Adipocyte (in vitro differentiated cells): ENCODE measurements around the gene RYR2.

Source experiments
- DNase-seq: peaks from one replicate; pipeline ENCODE4 v3.0.0-alpha.2; 2015; ENCODE audit warnings: low read depth
- H3K27me3 ChIP-seq: replicated peaks from 2 replicates; pipeline ENCODE4 v1.7.0; 2013; ENCODE audit warnings: mild to moderate bottlenecking, low read length, moderate library complexity; ENCODE audit not compliant: control insufficient read depth, insufficient read depth
- H3K36me3 ChIP-seq: 2 replicates; pipeline ENCODE4 v1.7.0; 2013; ENCODE audit warnings: low read length, mild to moderate bottlenecking, moderate library complexity; ENCODE audit not compliant: control insufficient read depth, insufficient read depth, severe bottlenecking
- H3K4me1 ChIP-seq: 2 replicates; pipeline ENCODE4 v1.7.0; 2013; ENCODE audit warnings: mild to moderate bottlenecking, low read length, moderate library complexity; ENCODE audit not compliant: control insufficient read depth, insufficient read depth
- H3K4me3 ChIP-seq: 2 replicates; pipeline ENCODE4 v1.7.0; 2013; ENCODE audit warnings: mild to moderate bottlenecking, low read length, moderate library complexity
- H3K9ac ChIP-seq: 2 replicates; pipeline ENCODE4 v1.7.0; 2013; ENCODE audit warnings: mild to moderate bottlenecking, low read length, moderate library complexity
- H3K9me3 ChIP-seq: 2 replicates; pipeline ENCODE4 v1.7.0; 2013; ENCODE audit warnings: mild to moderate bottlenecking, low read length, moderate library complexity; ENCODE audit not compliant: control insufficient read depth

Gene RYR2

GRCh38 chr1:237763137-237763536 lies 721.2 kb downstream of the RYR2 start:
- no peaks in the 10 kb centered on the region for H3K27me3 ChIP-seq
- no peaks in the 10 kb centered on the region for H3K4me1 ChIP-seq
- no peak for DNase-seq
- H3K9me3 ChIP-seq, result no peaks in the 10 kb centered on the region
- H3K9ac ChIP-seq, result no peak overlapping the region
- H3K4me3 ChIP-seq, result no peak overlapping the region
- H3K36me3 ChIP-seq, result no peaks in the 10 kb centered on the region

GRCh38 chr1:237763751-237764150 lies 721.8 kb downstream of the RYR2 start:
- H3K4me1 ChIP-seq, result no peaks in the 10 kb centered on the region

GRCh38 chr1:237769916-237770315 lies 727.9 kb downstream of the RYR2 start:
- DNase-seq, result no peak
- H3K36me3 ChIP-seq, result no peaks in the 10 kb centered on the region
- no peaks in the 10 kb centered on the region for H3K9me3 ChIP-seq
- no peaks in the 10 kb centered on the region for H3K27me3 ChIP-seq
- H3K4me3 ChIP-seq, result no peak overlapping the region
- no peaks in the 10 kb centered on the region for H3K4me1 ChIP-seq
- no peak overlapping the region for H3K9ac ChIP-seq

More at GRCh38 chr1:237763751-237764150, 721.8 kb downstream of the RYR2 start:
- H3K9me3 ChIP-seq, result no peaks in the 10 kb centered on the region
- no peak for DNase-seq
- H3K4me3 ChIP-seq, result no peak overlapping the region
- H3K27me3 ChIP-seq, result no peaks in the 10 kb centered on the region
- no peak overlapping the region for H3K9ac ChIP-seq
- H3K36me3 ChIP-seq, result no peaks in the 10 kb centered on the region

GRCh38 chr1:237772009-237772408 lies 730.0 kb downstream of the RYR2 start:
- H3K4me3 ChIP-seq, result no peak overlapping the region
- no peaks in the 10 kb centered on the region for H3K27me3 ChIP-seq
- no peaks in the 10 kb centered on the region for H3K9me3 ChIP-seq
- no peak for DNase-seq
- H3K4me1 ChIP-seq, result no peaks in the 10 kb centered on the region
- H3K9ac ChIP-seq, result no peak overlapping the region
- no peaks in the 10 kb centered on the region for H3K36me3 ChIP-seq

GRCh38 chr1:237774246-237774645 lies 732.3 kb downstream of the RYR2 start:
- Histone ChIP-seq H3K9ac (no peak overlapping the region), H3K4me3 (no peak overlapping the region), H3K27me3 (no peaks in the 10 kb centered on the region), H3K4me1 (no peaks in the 10 kb centered on the region), H3K9me3 (no peaks in the 10 kb centered on the region), H3K36me3 (no peaks in the 10 kb centered on the region)
- no peak for DNase-seq

- no peaks in the 10 kb centered on the region for H3K4me1 ChIP-seq
- H3K36me3 ChIP-seq, result no peaks in the 10 kb centered on the region
- H3K4me3 ChIP-seq, result no peak overlapping the region
- H3K9ac ChIP-seq, result no peak overlapping the region
- H3K9me3 ChIP-seq, result no peaks in the 10 kb centered on the region
- no peaks in the 10 kb centered on the region for H3K27me3 ChIP-seq
- no peak for DNase-seq
Measured at GRCh38 chr1:237779356-237779755, 737.4 kb downstream of the RYR2 start.

GRCh38 chr1:237786066-237786719 lies 744.2 kb downstream of the RYR2 start:
- H3K36me3 ChIP-seq, result no peaks in the 10 kb centered on the region
- no peak overlapping the region for H3K4me3 ChIP-seq
- no peak for DNase-seq
- no peaks in the 10 kb centered on the region for H3K4me1 ChIP-seq
- H3K27me3 ChIP-seq, result no peaks in the 10 kb centered on the region
- no peak overlapping the region for H3K9ac ChIP-seq
- no peaks in the 10 kb centered on the region for H3K9me3 ChIP-seq

- H3K4me3 ChIP-seq, result no peak overlapping the region
- no peaks in the 10 kb centered on the region for H3K27me3 ChIP-seq
- H3K4me1 ChIP-seq, result no peaks in the 10 kb centered on the region
- no peak for DNase-seq
- no peaks in the 10 kb centered on the region for H3K9me3 ChIP-seq
- H3K36me3 ChIP-seq, result no peaks in the 10 kb centered on the region
- no peak overlapping the region for H3K9ac ChIP-seq
Measured at GRCh38 chr1:237788069-237788468, 746.1 kb downstream of the RYR2 start.

GRCh38 chr1:237789619-237790018 lies 747.6 kb downstream of the RYR2 start:
- no peaks in the 10 kb centered on the region for H3K36me3 ChIP-seq
- no peak for DNase-seq
- no peaks in the 10 kb centered on the region for H3K9me3 ChIP-seq
- H3K4me1 ChIP-seq, result no peaks in the 10 kb centered on the region
- H3K9ac ChIP-seq, result no peak overlapping the region
- no peaks in the 10 kb centered on the region for H3K27me3 ChIP-seq
- H3K4me3 ChIP-seq, result no peak overlapping the region

- no peaks in the 10 kb centered on the region for H3K27me3 ChIP-seq
- H3K36me3 ChIP-seq, result no peaks in the 10 kb centered on the region
Measured at GRCh38 chr1:237791592-237791991, 749.6 kb downstream of the RYR2 start.

GRCh38 chr1:237792149-237792548 lies 750.2 kb downstream of the RYR2 start:
- H3K4me3 ChIP-seq, result no peak overlapping the region
- H3K4me1 ChIP-seq, result no peaks in the 10 kb centered on the region
- H3K36me3 ChIP-seq, result no peaks in the 10 kb centered on the region
- no peak overlapping the region for H3K9ac ChIP-seq
- H3K9me3 ChIP-seq, result no peaks in the 10 kb centered on the region
- H3K27me3 ChIP-seq, result no peaks in the 10 kb centered on the region
- DNase-seq, result no peak

More at GRCh38 chr1:237791592-237791991, 749.6 kb downstream of the RYR2 start:
- no peaks in the 10 kb centered on the region for H3K9me3 ChIP-seq
- H3K4me3 ChIP-seq, result no peak overlapping the region
- no peak overlapping the region for H3K9ac ChIP-seq
- peak; percentile 18 for DNase-seq
- no peaks in the 10 kb centered on the region for H3K4me1 ChIP-seq

- no peaks in the 10 kb centered on the region for H3K27me3 ChIP-seq
- H3K36me3 ChIP-seq, result no peaks in the 10 kb centered on the region
- no peak for DNase-seq
- H3K9ac ChIP-seq, result no peak overlapping the region
- no peak overlapping the region for H3K4me3 ChIP-seq
- H3K9me3 ChIP-seq, result no peaks in the 10 kb centered on the region
- no peaks in the 10 kb centered on the region for H3K4me1 ChIP-seq
Measured at GRCh38 chr1:237792726-237793125, 750.7 kb downstream of the RYR2 start.
